GM23338 (cell line): ENCODE results near the gene SBK3. TPM values are rescaled to one million over a fixed set of nuclear protein-coding genes. Genes with fewer than 3 reads are reported as not detected.
A peak's percentile ranks its signal among the peaks of the same experiment; 100 is the strongest.

ENCODE experiments used
- ATAC-seq: fragments of 200-7000 bp; cut with Tn5 transposase; 3 replicates; pipeline ENCODE4 v1.9.1; 2020
- DNase-seq: peaks from one replicate; pipeline ENCODE4 v3.0.0-alpha.2; 2015; ENCODE audit warnings: low spot score
- H2AFZ ChIP-seq: fragments of 200-600 bp; sonication (generic); 2 replicates; pipeline ENCODE4 v1.8.0; 2016; ENCODE audit warnings: antibody characterized with exemption, mild to moderate bottlenecking, moderate library complexity
- H3F3A ChIP-seq: fragments of 200-600 bp; sonication (generic); replicated peaks from 2 replicates; pipeline ENCODE4 v1.8.0; 2017; ENCODE audit warnings: antibody characterized with exemption, mixed run types, low read depth
- H3K27ac ChIP-seq: fragments of 200-600 bp; sonication (generic); 2 replicates; pipeline ENCODE4 v1.6.1; 2016; ENCODE audit warnings: low read depth
- H3K27me3 ChIP-seq: fragments of 200-600 bp; sonication (generic); 2 replicates; pipeline ENCODE4 v1.8.0; 2016; ENCODE audit warnings: mild to moderate bottlenecking, mixed run types, moderate library complexity; ENCODE audit not compliant: insufficient read depth
- H3K36me3 ChIP-seq: fragments of 200-600 bp; sonication (generic); 2 replicates; pipeline ENCODE4 v1.8.0; 2016; ENCODE audit warnings: mild to moderate bottlenecking; ENCODE audit not compliant: insufficient read depth
- H3K4me1 ChIP-seq: fragments of 200-600 bp; sonication (generic); 2 replicates; pipeline ENCODE4 v1.8.0; 2016; ENCODE audit warnings: mild to moderate bottlenecking, moderate library complexity; ENCODE audit not compliant: insufficient read depth
- H3K4me2 ChIP-seq: fragments of 200-600 bp; sonication (generic); 2 replicates; pipeline ENCODE4 v1.7.1; 2017; ENCODE audit warnings: mixed run types
- H3K4me3 ChIP-seq: fragments of 200-600 bp; sonication (generic); 2 replicates; pipeline ENCODE4 v1.6.1; 2016; ENCODE audit warnings: mixed run types
- H3K79me2 ChIP-seq: fragments of 200-600 bp; sonication (generic); replicated peaks from 2 replicates; pipeline ENCODE4 v1.8.0; 2017; ENCODE audit warnings: mild to moderate bottlenecking; ENCODE audit not compliant: insufficient read depth
- H3K9me2 ChIP-seq: fragments of 200-600 bp; sonication (generic); 2 replicates; pipeline ENCODE4 v1.8.0; 2017; ENCODE audit not compliant: insufficient read depth
- H4K20me1 ChIP-seq: fragments of 200-600 bp; sonication (generic); replicated peaks from 2 replicates; pipeline ENCODE4 v1.8.0; 2017; ENCODE audit warnings: mild to moderate bottlenecking; ENCODE audit not compliant: insufficient read depth
- H3K27ac Mint-ChIP-seq: 2 replicates; pipeline ENCODE4 v1.8.0; 2020; ENCODE audit warnings: inconsistent platforms, mild to moderate bottlenecking, moderate library complexity, mixed read lengths
- H3K27me3 Mint-ChIP-seq: 3 replicates; pipeline ENCODE4 v1.8.0; 2022; ENCODE audit warnings: low read depth, mild to moderate bottlenecking, moderate library complexity, mixed read lengths, inconsistent platforms; ENCODE audit not compliant: insufficient read depth, poor library complexity
- H3K36me3 Mint-ChIP-seq: 3 replicates; pipeline ENCODE4 v1.8.0; 2021; ENCODE audit warnings: low read depth, mild to moderate bottlenecking, inconsistent platforms, moderate library complexity, mixed read lengths
- H3K4me1 Mint-ChIP-seq: 3 replicates; pipeline ENCODE4 v1.8.0; 2020; ENCODE audit warnings: mild to moderate bottlenecking, inconsistent platforms, mixed read lengths
- H3K4me3 Mint-ChIP-seq: 3 replicates; pipeline ENCODE4 v1.8.0; 2021; ENCODE audit warnings: moderate library complexity, mild to moderate bottlenecking, inconsistent platforms, mixed read lengths
- H3K9me3 Mint-ChIP-seq: 3 replicates; pipeline ENCODE4 v1.8.0; 2020; ENCODE audit warnings: moderate library complexity, mild to moderate bottlenecking, inconsistent platforms, mixed read lengths
- CREB1 ChIP-seq: fragments of 250-450 bp; sonication (Bioruptor Pico); IDR thresholded peaks from 2 replicates; pipeline ENCODE4 v1.5.0; 2020; ENCODE audit warnings: low read depth, mild to moderate bottlenecking, moderate library complexity
- ETS1 ChIP-seq: IDR thresholded peaks from 2 replicates; pipeline ENCODE4 v1.6.1; 2016; ENCODE audit warnings: antibody characterized with exemption
- EZH2 ChIP-seq: fragments of 200-600 bp; sonication (generic); IDR thresholded peaks from one replicate; pipeline ENCODE4 v1.8.0; 2017; ENCODE audit warnings: antibody characterized with exemption, mild to moderate bottlenecking, low read depth; ENCODE audit not compliant: unreplicated experiment
- polyA plus RNA-seq: library from polyadenylated mRNA; unstranded; fragments of >200 nt; fragmentation: Nextera tagmentation; extraction: Ambion mirVana; gene quantifications from 2 replicates; pipeline ENCODE4 v1.2.1, GENCODE V29; 2016
- total RNA-seq: library from RNA; depleted of rRNA; stranded (reverse); fragments of >200 nt; shearing (Covaris generic); gene quantifications from 2 replicates; pipeline ENCODE4 v1.2.3, GENCODE V29; 2014
- TF ChIP-seq, protein P1 (sequence below): IDR thresholded peaks from one replicate; pipeline ENCODE4 v1.6.1; 2018; ENCODE audit warnings: antibody characterized with exemption; ENCODE audit not compliant: unreplicated experiment
- TF ChIP-seq, protein P2 (sequence below): fragments of 250-450 bp; sonication (Bioruptor Pico); IDR thresholded peaks from 2 replicates; pipeline ENCODE4 v1.5.0; 2020; ENCODE audit warnings: mild to moderate bottlenecking, moderate library complexity

Gene SBK3
- total and polyA plus RNA-seq, 2 experiments from 2014 or later: 0.27 to 0.94 TPM

GRCh38 chr19:55563261-55563690, 17.9 kb upstream of the SBK3 start:
- Histone ChIP-seq H4K20me1 (no peaks in the 10 kb centered on the region), H3K27ac (no peak overlapping the region), H3K79me2 (no peaks in the 10 kb centered on the region), H3K9me2 (peaks cover 4% of the 10 kb centered on the region; the same call in 1 of the 2 replicates), H3K36me3 (no peaks in the 10 kb centered on the region), H3F3A (no peaks in the 10 kb centered on the region), H2AFZ (no peak overlapping the region), H3K4me1 (no peaks in the 10 kb centered on the region), H3K27me3 (no peaks in the 10 kb centered on the region), H3K4me2 (no peak overlapping the region), H3K4me3 (no peak overlapping the region)
- TF ChIP-seq ETS1 (no peak), CREB1 (CRISPR knock-in tag) (no peak), EZH2 (no peak)
- TF ChIP-seq, protein P1, sequence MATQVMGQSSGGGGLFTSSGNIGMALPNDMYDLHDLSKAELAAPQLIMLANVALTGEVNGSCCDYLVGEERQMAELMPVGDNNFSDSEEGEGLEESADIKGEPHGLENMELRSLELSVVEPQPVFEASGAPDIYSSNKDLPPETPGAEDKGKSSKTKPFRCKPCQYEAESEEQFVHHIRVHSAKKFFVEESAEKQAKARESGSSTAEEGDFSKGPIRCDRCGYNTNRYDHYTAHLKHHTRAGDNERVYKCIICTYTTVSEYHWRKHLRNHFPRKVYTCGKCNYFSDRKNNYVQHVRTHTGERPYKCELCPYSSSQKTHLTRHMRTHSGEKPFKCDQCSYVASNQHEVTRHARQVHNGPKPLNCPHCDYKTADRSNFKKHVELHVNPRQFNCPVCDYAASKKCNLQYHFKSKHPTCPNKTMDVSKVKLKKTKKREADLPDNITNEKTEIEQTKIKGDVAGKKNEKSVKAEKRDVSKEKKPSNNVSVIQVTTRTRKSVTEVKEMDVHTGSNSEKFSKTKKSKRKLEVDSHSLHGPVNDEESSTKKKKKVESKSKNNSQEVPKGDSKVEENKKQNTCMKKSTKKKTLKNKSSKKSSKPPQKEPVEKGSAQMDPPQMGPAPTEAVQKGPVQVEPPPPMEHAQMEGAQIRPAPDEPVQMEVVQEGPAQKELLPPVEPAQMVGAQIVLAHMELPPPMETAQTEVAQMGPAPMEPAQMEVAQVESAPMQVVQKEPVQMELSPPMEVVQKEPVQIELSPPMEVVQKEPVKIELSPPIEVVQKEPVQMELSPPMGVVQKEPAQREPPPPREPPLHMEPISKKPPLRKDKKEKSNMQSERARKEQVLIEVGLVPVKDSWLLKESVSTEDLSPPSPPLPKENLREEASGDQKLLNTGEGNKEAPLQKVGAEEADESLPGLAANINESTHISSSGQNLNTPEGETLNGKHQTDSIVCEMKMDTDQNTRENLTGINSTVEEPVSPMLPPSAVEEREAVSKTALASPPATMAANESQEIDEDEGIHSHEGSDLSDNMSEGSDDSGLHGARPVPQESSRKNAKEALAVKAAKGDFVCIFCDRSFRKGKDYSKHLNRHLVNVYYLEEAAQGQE: no peak
- H3K36me3 Mint-ChIP-seq: no peaks in the 10 kb centered on the region
- H3K4me1 Mint-ChIP-seq: no peaks in the 10 kb centered on the region
- H3K27ac Mint-ChIP-seq: no peak overlapping the region
- DNase-seq (no peak), ATAC-seq (peak; percentile 28; the same call in 1 of the 3 replicates)
- H3K27me3 Mint-ChIP-seq: peaks cover 4% of the 10 kb centered on the region
- H3K9me3 Mint-ChIP-seq: no peaks in the 10 kb centered on the region
- no peak overlapping the region for H3K4me3 Mint-ChIP-seq

DNA sequence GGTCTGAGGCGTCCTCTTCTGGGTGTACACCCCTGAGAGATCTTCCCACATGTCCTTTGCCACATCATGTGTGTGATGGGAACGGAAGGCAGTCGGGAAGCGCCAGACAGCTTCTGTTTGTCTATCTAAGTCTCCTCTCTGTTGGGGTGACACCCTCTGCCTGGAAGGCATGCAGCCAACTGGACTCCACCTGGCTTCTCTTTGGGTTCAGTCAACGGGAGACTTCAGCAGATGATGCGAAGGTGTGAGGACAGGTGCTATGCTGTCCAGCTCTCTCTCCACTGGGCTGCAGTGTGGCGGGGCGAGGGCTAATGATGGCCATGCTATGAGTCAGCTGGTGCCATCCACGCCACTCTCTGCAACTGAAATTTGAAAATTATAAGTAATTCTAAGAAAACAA, 14.3 kb upstream of the SBK3 start:
- H3K4me1 ChIP-seq: no peaks in the 10 kb centered on the region
- ATAC-seq (no peak), DNase-seq (no peak)
- H3K27ac Mint-ChIP-seq: no peak overlapping the region
- H3K9me3 Mint-ChIP-seq: no peaks in the 10 kb centered on the region
- no peak overlapping the region for H3K4me3 Mint-ChIP-seq
- H3K36me3 Mint-ChIP-seq: no peaks in the 10 kb centered on the region
- peaks cover 3% of the 10 kb centered on the region for H3K27me3 Mint-ChIP-seq
- TF ChIP-seq, protein P2, sequence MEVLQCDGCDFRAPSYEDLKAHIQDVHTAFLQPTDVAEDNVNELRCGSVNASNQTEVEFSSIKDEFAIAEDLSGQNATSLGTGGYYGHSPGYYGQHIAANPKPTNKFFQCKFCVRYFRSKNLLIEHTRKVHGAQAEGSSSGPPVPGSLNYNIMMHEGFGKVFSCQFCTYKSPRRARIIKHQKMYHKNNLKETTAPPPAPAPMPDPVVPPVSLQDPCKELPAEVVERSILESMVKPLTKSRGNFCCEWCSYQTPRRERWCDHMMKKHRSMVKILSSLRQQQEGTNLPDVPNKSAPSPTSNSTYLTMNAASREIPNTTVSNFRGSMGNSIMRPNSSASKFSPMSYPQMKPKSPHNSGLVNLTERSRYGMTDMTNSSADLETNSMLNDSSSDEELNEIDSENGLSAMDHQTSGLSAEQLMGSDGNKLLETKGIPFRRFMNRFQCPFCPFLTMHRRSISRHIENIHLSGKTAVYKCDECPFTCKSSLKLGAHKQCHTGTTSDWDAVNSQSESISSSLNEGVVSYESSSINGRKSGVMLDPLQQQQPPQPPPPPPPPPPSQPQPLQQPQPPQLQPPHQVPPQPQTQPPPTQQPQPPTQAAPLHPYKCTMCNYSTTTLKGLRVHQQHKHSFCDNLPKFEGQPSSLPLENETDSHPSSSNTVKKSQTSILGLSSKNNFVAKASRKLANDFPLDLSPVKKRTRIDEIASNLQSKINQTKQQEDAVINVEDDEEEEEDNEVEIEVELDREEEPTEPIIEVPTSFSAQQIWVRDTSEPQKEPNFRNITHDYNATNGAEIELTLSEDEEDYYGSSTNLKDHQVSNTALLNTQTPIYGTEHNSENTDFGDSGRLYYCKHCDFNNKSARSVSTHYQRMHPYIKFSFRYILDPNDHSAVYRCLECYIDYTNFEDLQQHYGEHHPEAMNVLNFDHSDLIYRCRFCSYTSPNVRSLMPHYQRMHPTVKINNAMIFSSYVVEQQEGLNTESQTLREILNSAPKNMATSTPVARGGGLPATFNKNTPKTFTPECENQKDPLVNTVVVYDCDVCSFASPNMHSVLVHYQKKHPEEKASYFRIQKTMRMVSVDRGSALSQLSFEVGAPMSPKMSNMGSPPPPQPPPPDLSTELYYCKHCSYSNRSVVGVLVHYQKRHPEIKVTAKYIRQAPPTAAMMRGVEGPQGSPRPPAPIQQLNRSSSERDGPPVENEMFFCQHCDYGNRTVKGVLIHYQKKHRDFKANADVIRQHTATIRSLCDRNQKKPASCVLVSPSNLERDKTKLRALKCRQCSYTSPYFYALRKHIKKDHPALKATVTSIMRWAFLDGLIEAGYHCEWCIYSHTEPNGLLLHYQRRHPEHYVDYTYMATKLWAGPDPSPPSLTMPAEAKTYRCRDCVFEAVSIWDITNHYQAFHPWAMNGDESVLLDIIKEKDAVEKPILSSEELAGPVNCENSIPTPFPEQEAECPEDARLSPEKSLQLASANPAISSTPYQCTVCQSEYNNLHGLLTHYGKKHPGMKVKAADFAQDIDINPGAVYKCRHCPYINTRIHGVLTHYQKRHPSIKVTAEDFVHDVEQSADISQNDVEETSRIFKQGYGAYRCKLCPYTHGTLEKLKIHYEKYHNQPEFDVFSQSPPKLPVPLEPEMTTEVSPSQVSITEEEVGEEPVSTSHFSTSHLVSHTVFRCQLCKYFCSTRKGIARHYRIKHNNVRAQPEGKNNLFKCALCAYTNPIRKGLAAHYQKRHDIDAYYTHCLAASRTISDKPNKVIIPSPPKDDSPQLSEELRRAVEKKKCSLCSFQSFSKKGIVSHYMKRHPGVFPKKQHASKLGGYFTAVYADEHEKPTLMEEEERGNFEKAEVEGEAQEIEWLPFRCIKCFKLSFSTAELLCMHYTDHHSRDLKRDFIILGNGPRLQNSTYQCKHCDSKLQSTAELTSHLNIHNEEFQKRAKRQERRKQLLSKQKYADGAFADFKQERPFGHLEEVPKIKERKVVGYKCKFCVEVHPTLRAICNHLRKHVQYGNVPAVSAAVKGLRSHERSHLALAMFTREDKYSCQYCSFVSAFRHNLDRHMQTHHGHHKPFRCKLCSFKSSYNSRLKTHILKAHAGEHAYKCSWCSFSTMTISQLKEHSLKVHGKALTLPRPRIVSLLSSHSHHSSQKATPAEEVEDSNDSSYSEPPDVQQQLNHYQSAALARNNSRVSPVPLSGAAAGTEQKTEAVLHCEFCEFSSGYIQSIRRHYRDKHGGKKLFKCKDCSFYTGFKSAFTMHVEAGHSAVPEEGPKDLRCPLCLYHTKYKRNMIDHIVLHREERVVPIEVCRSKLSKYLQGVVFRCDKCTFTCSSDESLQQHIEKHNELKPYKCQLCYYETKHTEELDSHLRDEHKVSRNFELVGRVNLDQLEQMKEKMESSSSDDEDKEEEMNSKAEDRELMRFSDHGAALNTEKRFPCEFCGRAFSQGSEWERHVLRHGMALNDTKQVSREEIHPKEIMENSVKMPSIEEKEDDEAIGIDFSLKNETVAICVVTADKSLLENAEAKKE: no peak
- no peak overlapping the region for H3K4me2 ChIP-seq
- no peaks in the 10 kb centered on the region for H3K36me3 ChIP-seq
- no peaks in the 10 kb centered on the region for H3K9me2 ChIP-seq
- no peak overlapping the region for H3K27ac ChIP-seq
- H3K4me3 ChIP-seq: no peak overlapping the region
- H4K20me1 ChIP-seq: no peaks in the 10 kb centered on the region
- H3F3A ChIP-seq: no peaks in the 10 kb centered on the region
- H2AFZ ChIP-seq: no peak overlapping the region
- peaks cover 4% of the 10 kb centered on the region; the same call in 2 of the 3 replicates for H3K4me1 Mint-ChIP-seq
- no peaks in the 10 kb centered on the region for H3K79me2 ChIP-seq
- H3K27me3 ChIP-seq: no peaks in the 10 kb centered on the region
